ENCODE data around the gene CCSER1. TPM values are rescaled to one million over a fixed set of nuclear protein-coding genes. Genes with fewer than 3 reads are reported as not detected.

CCSER1 gene
- polyA plus RNA-seq, 1 donor from 2014 or later = 20.8 TPM

DNA sequence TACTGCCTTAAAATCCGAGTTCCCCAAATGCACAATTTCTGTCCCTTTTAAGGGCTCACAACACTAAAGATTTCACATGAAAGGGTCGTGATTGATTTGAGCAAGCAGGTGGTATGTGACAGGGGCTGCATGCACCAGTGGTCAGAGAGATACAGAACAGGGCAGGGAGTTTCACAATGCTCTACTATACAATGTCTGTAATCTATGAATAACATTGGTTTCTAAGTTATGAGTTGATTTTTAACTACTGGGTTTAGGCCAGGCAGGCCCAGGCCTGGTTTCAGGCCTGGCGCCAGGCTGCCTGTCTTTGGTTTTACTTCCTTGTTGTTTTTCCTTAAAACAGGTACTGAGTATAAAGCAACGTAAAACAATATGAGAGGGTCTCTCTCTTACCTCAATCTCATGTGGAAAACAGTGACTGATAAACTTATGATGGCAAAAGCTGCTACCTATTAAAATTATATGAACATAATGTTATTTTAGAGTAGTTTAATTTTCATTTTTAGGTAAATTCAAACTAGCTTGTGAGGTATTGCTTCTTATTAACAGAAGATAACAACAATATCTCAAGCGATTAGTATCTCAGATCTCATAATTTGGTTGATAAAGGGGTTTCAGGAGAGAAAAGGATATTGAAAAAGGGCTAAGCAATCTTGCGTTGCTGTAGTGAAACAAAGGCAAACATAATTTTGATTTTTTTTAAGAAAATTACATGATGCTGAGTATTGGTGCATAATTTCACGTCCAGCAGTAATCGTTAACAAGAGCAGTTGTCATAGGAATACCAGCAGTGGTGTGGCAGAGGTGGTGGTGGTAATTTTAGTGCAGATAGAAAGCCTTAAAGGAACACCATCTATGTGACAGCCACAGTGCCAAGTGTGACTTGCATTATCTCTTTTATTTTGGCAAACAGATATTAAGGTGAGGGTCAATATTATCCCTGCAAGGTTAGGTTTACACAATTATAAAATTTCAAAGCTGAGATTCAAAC, 1232.1 kb downstream of the CCSER1 start:
- no peaks in the 10 kb centered on the region for H3K27me3 ChIP-seq (ENCODE audit: insufficient read depth, low read depth, low read length)
- no peaks in the 10 kb centered on the region for H3F3A ChIP-seq (ENCODE audit: insufficient read depth, low read length, poor library complexity, severe bottlenecking)
- no peak overlapping the region for H2AFZ ChIP-seq (ENCODE audit: low read depth, low read length)
- no peaks in the 10 kb centered on the region for H3K36me3 ChIP-seq (ENCODE audit: insufficient read depth, low read length)
- H3K9me2 ChIP-seq (ENCODE audit: insufficient read depth, low read length) = no peaks in the 10 kb centered on the region
- H3K9me3 ChIP-seq (ENCODE audit: low read length) = no peaks in the 10 kb centered on the region
- no peak overlapping the region for H3K9ac ChIP-seq (ENCODE audit: low read length)
- H3K79me2 ChIP-seq (replicated peaks; ENCODE audit: insufficient read depth, low read length) = no peaks in the 10 kb centered on the region
- H3K4me2 ChIP-seq (ENCODE audit: low read length) = no peak overlapping the region
- H3K4me3 ChIP-seq (ENCODE audit: low read length) = no peak overlapping the region
- no peaks in the 10 kb centered on the region for H4K20me1 ChIP-seq (ENCODE audit: insufficient read depth)
- H3K27ac ChIP-seq (ENCODE audit: low read length) = no peak overlapping the region
- TF ChIP-seq, protein P1, sequence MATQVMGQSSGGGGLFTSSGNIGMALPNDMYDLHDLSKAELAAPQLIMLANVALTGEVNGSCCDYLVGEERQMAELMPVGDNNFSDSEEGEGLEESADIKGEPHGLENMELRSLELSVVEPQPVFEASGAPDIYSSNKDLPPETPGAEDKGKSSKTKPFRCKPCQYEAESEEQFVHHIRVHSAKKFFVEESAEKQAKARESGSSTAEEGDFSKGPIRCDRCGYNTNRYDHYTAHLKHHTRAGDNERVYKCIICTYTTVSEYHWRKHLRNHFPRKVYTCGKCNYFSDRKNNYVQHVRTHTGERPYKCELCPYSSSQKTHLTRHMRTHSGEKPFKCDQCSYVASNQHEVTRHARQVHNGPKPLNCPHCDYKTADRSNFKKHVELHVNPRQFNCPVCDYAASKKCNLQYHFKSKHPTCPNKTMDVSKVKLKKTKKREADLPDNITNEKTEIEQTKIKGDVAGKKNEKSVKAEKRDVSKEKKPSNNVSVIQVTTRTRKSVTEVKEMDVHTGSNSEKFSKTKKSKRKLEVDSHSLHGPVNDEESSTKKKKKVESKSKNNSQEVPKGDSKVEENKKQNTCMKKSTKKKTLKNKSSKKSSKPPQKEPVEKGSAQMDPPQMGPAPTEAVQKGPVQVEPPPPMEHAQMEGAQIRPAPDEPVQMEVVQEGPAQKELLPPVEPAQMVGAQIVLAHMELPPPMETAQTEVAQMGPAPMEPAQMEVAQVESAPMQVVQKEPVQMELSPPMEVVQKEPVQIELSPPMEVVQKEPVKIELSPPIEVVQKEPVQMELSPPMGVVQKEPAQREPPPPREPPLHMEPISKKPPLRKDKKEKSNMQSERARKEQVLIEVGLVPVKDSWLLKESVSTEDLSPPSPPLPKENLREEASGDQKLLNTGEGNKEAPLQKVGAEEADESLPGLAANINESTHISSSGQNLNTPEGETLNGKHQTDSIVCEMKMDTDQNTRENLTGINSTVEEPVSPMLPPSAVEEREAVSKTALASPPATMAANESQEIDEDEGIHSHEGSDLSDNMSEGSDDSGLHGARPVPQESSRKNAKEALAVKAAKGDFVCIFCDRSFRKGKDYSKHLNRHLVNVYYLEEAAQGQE (IDR thresholded peaks at IDR 0.05; ENCODE audit: borderline replicate concordance) = no peak

DNA sequence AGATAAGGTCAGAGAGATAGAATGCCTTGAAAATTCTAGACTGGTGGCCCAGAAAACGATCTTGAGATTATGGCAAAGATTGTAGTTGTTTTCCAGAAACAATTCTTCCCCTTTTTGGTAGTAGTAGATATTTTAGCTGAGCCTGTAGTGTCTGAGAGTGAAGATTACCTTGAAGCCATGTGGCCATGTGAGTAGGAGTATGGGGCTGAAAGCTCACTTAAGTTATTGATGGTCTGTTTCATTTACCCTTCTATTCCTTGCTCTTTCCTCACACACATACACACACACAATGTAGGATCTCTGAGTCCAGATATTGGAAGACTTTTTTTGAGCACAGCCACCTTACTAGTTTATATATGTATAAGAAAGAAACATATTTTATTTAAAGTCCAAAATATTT, 1234.9 kb downstream of the CCSER1 start:
- Histone ChIP-seq H3K9me3 (ENCODE audit: low read length) (no peaks in the 10 kb centered on the region), H4K20me1 (ENCODE audit: insufficient read depth) (no peaks in the 10 kb centered on the region), H3K27me3 (ENCODE audit: insufficient read depth, low read depth, low read length) (no peaks in the 10 kb centered on the region), H3K4me2 (ENCODE audit: low read length) (no peak overlapping the region), H3K9me2 (ENCODE audit: insufficient read depth, low read length) (no peaks in the 10 kb centered on the region), H3K27ac (ENCODE audit: low read length) (no peak overlapping the region), H2AFZ (ENCODE audit: low read depth, low read length) (no peak overlapping the region), H3K4me3 (ENCODE audit: low read length) (no peak overlapping the region), H3K79me2 (replicated peaks; ENCODE audit: insufficient read depth, low read length) (no peaks in the 10 kb centered on the region), H3K9ac (ENCODE audit: low read length) (no peak overlapping the region), H3F3A (ENCODE audit: insufficient read depth, low read length, poor library complexity, severe bottlenecking) (no peaks in the 10 kb centered on the region), H3K36me3 (ENCODE audit: insufficient read depth, low read length) (no peaks in the 10 kb centered on the region)
- TF ChIP-seq EP300 (conservative IDR thresholded peaks at IDR 0.05; ENCODE audit: poor library complexity, severe bottlenecking) = no peak
- TF ChIP-seq POLR2AphosphoS5 (IDR thresholded peaks at IDR 0.05) = no peak
- TF ChIP-seq SMC3 (conservative IDR thresholded peaks at IDR 0.05; ENCODE audit: poor library complexity) = no peak
- TF ChIP-seq MXI1 (conservative IDR thresholded peaks at IDR 0.05; ENCODE audit: poor library complexity, severe bottlenecking) = no peak
- TF ChIP-seq, protein P1 (IDR thresholded peaks at IDR 0.05; ENCODE audit: borderline replicate concordance) = no peak
- TF ChIP-seq TAF1 (IDR thresholded peaks at IDR 0.05; ENCODE audit: low read depth) = no peak
- TF ChIP-seq, protein P2, sequence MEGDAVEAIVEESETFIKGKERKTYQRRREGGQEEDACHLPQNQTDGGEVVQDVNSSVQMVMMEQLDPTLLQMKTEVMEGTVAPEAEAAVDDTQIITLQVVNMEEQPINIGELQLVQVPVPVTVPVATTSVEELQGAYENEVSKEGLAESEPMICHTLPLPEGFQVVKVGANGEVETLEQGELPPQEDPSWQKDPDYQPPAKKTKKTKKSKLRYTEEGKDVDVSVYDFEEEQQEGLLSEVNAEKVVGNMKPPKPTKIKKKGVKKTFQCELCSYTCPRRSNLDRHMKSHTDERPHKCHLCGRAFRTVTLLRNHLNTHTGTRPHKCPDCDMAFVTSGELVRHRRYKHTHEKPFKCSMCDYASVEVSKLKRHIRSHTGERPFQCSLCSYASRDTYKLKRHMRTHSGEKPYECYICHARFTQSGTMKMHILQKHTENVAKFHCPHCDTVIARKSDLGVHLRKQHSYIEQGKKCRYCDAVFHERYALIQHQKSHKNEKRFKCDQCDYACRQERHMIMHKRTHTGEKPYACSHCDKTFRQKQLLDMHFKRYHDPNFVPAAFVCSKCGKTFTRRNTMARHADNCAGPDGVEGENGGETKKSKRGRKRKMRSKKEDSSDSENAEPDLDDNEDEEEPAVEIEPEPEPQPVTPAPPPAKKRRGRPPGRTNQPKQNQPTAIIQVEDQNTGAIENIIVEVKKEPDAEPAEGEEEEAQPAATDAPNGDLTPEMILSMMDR (IDR thresholded peaks at IDR 0.05; ENCODE audit: poor library complexity, severe bottlenecking) = no peak
- TF ChIP-seq RAD21 (conservative IDR thresholded peaks at IDR 0.05) = no peak
- no peak for TF ChIP-seq EZH2 (IDR thresholded peaks at IDR 0.05; ENCODE audit: borderline replicate concordance, insufficient read depth, low read length, poor library complexity, severe bottlenecking)

All from neural cell (in vitro differentiated cells).